Measurements from ENCODE around the gene CENPF. TPM values are rescaled to one million over a fixed set of nuclear protein-coding genes. Genes with fewer than 3 reads are reported as not detected.
"Not testable (repeated sequence)": the region's sequence is repeated elsewhere in the genome, so short reads cannot be mapped to it uniquely, and the experiment has no call there.

Gene CENPF
- total RNA-seq, 3 donors from 2014 or later (not counting 1 experiment from before 2014, with no cell fraction given) = 3.8 to 6.6 (median 4.0) TPM

DNA sequence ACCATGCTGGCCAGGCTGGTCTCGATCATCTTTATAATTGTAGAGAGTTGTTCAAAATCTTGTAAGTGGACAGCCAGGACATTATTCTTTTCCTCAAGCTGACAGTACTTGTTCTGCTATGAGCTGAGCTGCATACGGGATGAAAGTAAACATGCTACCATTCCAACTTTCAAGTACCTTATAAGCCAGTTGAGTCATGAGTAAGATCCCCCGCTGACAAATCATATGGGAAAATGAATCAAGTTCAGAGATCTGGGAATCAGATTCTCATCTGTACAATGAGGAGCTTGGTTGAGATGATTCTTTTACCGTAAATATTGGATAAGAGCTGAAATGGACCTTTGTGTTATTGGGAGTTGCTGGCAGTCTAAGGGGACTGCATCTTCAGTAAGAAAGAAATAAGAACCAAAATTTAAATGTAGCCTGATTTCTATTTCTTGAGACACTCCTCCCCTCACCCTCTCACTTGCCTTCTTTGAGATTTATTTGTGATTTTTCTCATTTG, 62.7 kb downstream of the CENPF start:
- Histone ChIP-seq H3K27me3 (ENCODE audit: control insufficient read depth, insufficient read depth, low read length) (no peaks in the 10 kb centered on the region), H3K9me3 (ENCODE audit: control insufficient read depth, insufficient read depth, low read length) (no peaks in the 10 kb centered on the region), H3K27ac (ENCODE audit: low read length) (no peak overlapping the region), H3K4me3 (ENCODE audit: low read length) (no peak overlapping the region), H3K4me1 (ENCODE audit: control insufficient read depth, insufficient read depth, low read length) (no peaks in the 10 kb centered on the region), H3K36me3 (ENCODE audit: control insufficient read depth, insufficient read depth, low read length) (no peaks in the 10 kb centered on the region)
- intact Hi-C loops (cut with micrococcal nuclease) = no loop called here
- no peaks in the 10 kb centered on the region for H3K9me3 Mint-ChIP-seq
- H3K36me3 Mint-ChIP-seq = no peaks in the 10 kb centered on the region
- WGBS (ENCODE audit: insufficient coverage) = 100% methylated on average over 4 of the region's 4 CpGs
- no peak for ATAC-seq
- no peaks in the 10 kb centered on the region for H3K4me1 Mint-ChIP-seq
- no peak overlapping the region for H3K27ac Mint-ChIP-seq
- DNase-seq = no peak
- H3K27me3 Mint-ChIP-seq (ENCODE audit: low read depth in 2 of 2) = no peaks in the 10 kb centered on the region
- TF ChIP-seq, protein P1, sequence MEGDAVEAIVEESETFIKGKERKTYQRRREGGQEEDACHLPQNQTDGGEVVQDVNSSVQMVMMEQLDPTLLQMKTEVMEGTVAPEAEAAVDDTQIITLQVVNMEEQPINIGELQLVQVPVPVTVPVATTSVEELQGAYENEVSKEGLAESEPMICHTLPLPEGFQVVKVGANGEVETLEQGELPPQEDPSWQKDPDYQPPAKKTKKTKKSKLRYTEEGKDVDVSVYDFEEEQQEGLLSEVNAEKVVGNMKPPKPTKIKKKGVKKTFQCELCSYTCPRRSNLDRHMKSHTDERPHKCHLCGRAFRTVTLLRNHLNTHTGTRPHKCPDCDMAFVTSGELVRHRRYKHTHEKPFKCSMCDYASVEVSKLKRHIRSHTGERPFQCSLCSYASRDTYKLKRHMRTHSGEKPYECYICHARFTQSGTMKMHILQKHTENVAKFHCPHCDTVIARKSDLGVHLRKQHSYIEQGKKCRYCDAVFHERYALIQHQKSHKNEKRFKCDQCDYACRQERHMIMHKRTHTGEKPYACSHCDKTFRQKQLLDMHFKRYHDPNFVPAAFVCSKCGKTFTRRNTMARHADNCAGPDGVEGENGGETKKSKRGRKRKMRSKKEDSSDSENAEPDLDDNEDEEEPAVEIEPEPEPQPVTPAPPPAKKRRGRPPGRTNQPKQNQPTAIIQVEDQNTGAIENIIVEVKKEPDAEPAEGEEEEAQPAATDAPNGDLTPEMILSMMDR (IDR thresholded peaks at IDR 0.05) = no peak
- H3K4me3 Mint-ChIP-seq = no peak overlapping the region

DNA sequence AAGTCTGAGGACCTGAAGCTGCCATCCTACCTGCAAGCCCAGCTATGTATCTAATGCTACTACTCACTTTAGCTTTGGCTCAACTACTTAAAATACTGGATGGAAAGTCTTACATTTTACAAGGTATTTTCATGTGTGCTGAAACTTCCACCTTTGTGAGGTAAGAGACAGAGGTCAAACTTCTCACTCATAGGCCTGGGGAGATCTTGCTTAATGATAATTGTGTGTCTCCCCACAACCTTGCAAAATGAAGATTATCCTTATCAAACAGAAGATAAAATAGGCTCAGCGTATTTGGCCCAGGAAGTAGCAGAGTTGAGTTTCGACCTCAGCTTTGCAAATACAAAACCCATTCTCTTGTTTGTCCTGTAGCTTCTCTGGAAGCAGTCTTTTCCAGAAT, 63.7 kb downstream of the CENPF start:
- ATAC-seq (peak in 1 of 3 donors; percentile 64), DNase-seq (no peak)
- no peaks in the 10 kb centered on the region for H3K27me3 Mint-ChIP-seq (ENCODE audit: low read depth in 2 of 2)
- H3K4me1 Mint-ChIP-seq = no peaks in the 10 kb centered on the region
- Histone ChIP-seq H3K27me3 (ENCODE audit: control insufficient read depth, insufficient read depth, low read length) (no peaks in the 10 kb centered on the region), H3K4me3 (ENCODE audit: low read length) (no peak overlapping the region), H3K4me1 (ENCODE audit: control insufficient read depth, insufficient read depth, low read length) (no peaks in the 10 kb centered on the region), H3K9me3 (ENCODE audit: control insufficient read depth, insufficient read depth, low read length) (no peaks in the 10 kb centered on the region), H3K36me3 (ENCODE audit: control insufficient read depth, insufficient read depth, low read length) (no peaks in the 10 kb centered on the region), H3K27ac (ENCODE audit: low read length) (no peak overlapping the region)
- no peaks in the 10 kb centered on the region for H3K36me3 Mint-ChIP-seq
- peaks cover 0 to 2% of the 10 kb centered on the region in 2 donors for H3K9me3 Mint-ChIP-seq
- H3K4me3 Mint-ChIP-seq = no peak overlapping the region
- WGBS (ENCODE audit: insufficient coverage) = 100% methylated on average over 2 of the region's 2 CpGs
- TF ChIP-seq, protein P1 (IDR thresholded peaks at IDR 0.05) = no peak
- H3K27ac Mint-ChIP-seq = no peak overlapping the region
- intact Hi-C loops (cut with micrococcal nuclease) = no loop called here

DNA sequence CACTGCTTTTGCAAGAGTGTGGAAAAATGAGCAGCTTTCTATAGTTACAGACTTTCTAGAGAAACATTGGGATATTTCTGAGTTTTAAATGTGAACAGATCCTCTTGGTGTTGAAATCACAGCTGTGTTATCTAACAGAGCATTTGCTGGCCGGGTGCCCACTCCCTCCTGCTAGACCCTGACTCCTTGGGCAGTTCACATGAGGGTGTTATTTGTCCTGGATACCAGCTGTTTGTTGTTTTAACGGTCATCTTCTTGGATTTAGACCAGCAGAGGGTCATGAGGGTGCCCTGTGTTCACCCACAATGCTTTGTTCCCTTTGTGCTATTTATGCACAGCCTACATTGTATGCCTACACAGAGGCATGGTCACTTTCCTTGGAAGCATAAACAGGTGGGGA, 67.1 kb downstream of the CENPF start:
- no peak overlapping the region for H3K4me3 Mint-ChIP-seq
- no peak overlapping the region for H3K27ac Mint-ChIP-seq
- H3K27me3 Mint-ChIP-seq (ENCODE audit: low read depth in 2 of 2) = no peaks in the 10 kb centered on the region
- 82% methylated on average over 2 of the region's 2 CpGs for WGBS (ENCODE audit: insufficient coverage)
- H3K9me3 Mint-ChIP-seq = peaks cover 0 to 2% of the 10 kb centered on the region in 2 donors
- intact Hi-C loops (cut with micrococcal nuclease) = no loop called here
- DNase-seq = no peak
- no peaks in the 10 kb centered on the region for H3K27me3 ChIP-seq (ENCODE audit: control insufficient read depth, insufficient read depth, low read length)
- no peak overlapping the region for H3K4me3 ChIP-seq (ENCODE audit: low read length)
- H3K36me3 Mint-ChIP-seq = no peaks in the 10 kb centered on the region
- no peaks in the 10 kb centered on the region for H3K4me1 ChIP-seq (ENCODE audit: control insufficient read depth, insufficient read depth, low read length)
- TF ChIP-seq, protein P1 (IDR thresholded peaks at IDR 0.05) = no peak
- no peak for ATAC-seq
- no peaks in the 10 kb centered on the region for H3K4me1 Mint-ChIP-seq
- no peaks in the 10 kb centered on the region for H3K36me3 ChIP-seq (ENCODE audit: control insufficient read depth, insufficient read depth, low read length)
- no peak overlapping the region for H3K27ac ChIP-seq (ENCODE audit: low read length)
- no peaks in the 10 kb centered on the region for H3K9me3 ChIP-seq (ENCODE audit: control insufficient read depth, insufficient read depth, low read length)

DNA sequence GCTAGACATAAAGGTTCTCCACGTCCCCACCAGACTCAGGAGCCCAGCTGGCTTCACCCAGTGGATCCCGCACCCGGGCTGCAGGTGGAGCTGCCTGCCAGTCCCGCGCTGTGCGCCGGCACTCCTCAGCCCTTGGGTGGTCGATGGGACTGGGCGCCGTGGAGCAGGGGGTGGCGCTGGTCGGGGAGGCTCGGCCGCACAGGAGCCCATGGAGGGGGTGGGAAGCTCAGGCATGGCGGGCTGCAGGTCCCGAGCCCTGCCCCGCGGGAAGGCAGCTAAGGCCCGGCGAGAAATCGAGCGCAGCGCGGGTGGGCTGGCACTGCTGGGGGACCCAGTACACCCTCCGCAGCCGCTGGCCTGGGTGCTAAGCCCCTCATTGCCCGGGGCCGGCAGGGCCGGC, 70.0 kb downstream of the CENPF start:
- H3K27ac Mint-ChIP-seq; H3K4me3 Mint-ChIP-seq; H3K9me3 Mint-ChIP-seq; H3K4me3 ChIP-seq (ENCODE audit: low read length); H3K27me3 ChIP-seq (ENCODE audit: control insufficient read depth, insufficient read depth, low read length); H3K9me3 ChIP-seq (ENCODE audit: control insufficient read depth, insufficient read depth, low read length); intact Hi-C loops (cut with micrococcal nuclease); DNase-seq; H3K4me1 ChIP-seq (ENCODE audit: control insufficient read depth, insufficient read depth, low read length); H3K27ac ChIP-seq (ENCODE audit: low read length); H3K36me3 ChIP-seq (ENCODE audit: control insufficient read depth, insufficient read depth, low read length); ATAC-seq; H3K27me3 Mint-ChIP-seq (ENCODE audit: low read depth in 2 of 2); H3K4me1 Mint-ChIP-seq; H3K36me3 Mint-ChIP-seq: not testable (repeated sequence)
- 92% methylated on average over 24 of the region's 29 CpGs for WGBS (ENCODE audit: insufficient coverage)

Measured in natural killer cell (primary cell).